SH-SY5Y (cell line): ENCODE results near the gene UCK1.

ENCODE experiments used
- GATA2 ChIP-seq: IDR thresholded peaks from 2 replicates; pipeline ENCODE4 v1.6.1; 2011; ENCODE audit warnings: mild to moderate bottlenecking, low read depth, low read length
- GATA3 ChIP-seq: IDR thresholded peaks from 2 replicates; pipeline ENCODE4 v1.6.1; 2011; ENCODE audit warnings: low read depth, mild to moderate bottlenecking, low read length, moderate library complexity

DNA sequence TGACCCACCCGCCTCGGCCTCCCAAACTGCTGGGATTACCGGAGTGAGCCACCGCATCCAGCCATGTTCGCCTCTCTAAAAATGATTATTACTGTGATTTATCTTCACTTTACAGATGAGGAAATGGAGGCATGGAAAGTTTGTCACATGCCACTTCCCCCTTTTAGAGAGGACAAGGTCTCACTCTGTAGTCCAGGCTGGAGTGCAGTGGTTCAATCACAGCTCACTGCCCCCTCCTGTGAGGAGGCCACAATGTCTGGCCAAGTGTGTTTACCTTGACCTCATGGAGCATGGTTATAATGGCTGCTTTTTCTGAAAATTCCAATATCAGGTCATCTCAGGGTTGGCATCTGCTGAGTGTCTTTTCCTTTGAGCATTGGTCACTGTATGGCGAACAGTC is 21.0 kb upstream of the UCK1 start:
- TF ChIP-seq GATA2 (no peak), GATA3 (no peak)
